GM18505 (cell line): ENCODE results near the gene HARS1.
"Not testable (repeated sequence)": the region's sequence is repeated elsewhere in the genome, so short reads cannot be mapped to it uniquely, and the experiment has no call there.

ENCODE experiments used
- ATAC-seq: cut with Tn5 transposase; IDR thresholded peaks from one replicate; pipeline ENCODE4 v1.9.1; 2021; ENCODE audit not compliant: unreplicated experiment
- POLR2A ChIP-seq: IDR thresholded peaks from 4 replicates; pipeline ENCODE4 v1.6.1; 2011; ENCODE audit warnings: borderline replicate concordance; ENCODE audit not compliant: insufficient read depth, insufficient read length; ENCODE audit errors: extremely low read depth

HARS1 gene

GRCh38 chr5:140690941-140691924 lies at the start of gene HARS1, which contains the start of gene HARS2:
TSS of gene HARS1 (minus strand) at chr5:140691370. CDS start at chr5:140691304, 66 bp downstream.
TSS of gene HARS2 (plus strand) at chr5:140691455. CDS start at chr5:140691649, 194 bp downstream.
- ATAC-seq = peak; percentile 97
- TF ChIP-seq POLR2A = peak; percentile 95

- no peak for TF ChIP-seq POLR2A
- ATAC-seq = no peak
These were observed 46.3 kb upstream of the HARS1 start for GRCh38 chr5:140737486-140737885.

GRCh38 chr5:140734354-140734753 lies 43.2 kb upstream of the HARS1 start:
- no peak for ATAC-seq
- TF ChIP-seq POLR2A = no peak

GRCh38 chr5:140733098-140733497 lies 41.9 kb upstream of the HARS1 start:
- no peak for ATAC-seq
- TF ChIP-seq POLR2A = no peak

- peak; percentile 92 for ATAC-seq
- TF ChIP-seq POLR2A = no peak
These were observed 34.8 kb upstream of the HARS1 start for GRCh38 chr5:140725799-140726471.

- not testable (repeated sequence) for ATAC-seq
These were observed 30.2 kb upstream of the HARS1 start for GRCh38 chr5:140721395-140721794.

GRCh38 chr5:140720738-140721137 lies 29.6 kb upstream of the HARS1 start:
- not testable (repeated sequence) for ATAC-seq

- ATAC-seq = no peak
- no peak for TF ChIP-seq POLR2A
These were observed 27.1 kb upstream of the HARS1 start for GRCh38 chr5:140718266-140718592.

- ATAC-seq = not testable (repeated sequence)
These were observed 25.1 kb upstream of the HARS1 start for GRCh38 chr5:140716238-140716637.

GRCh38 chr5:140713562-140714094 lies 22.5 kb upstream of the HARS1 start:
- ATAC-seq = no peak
- no peak for TF ChIP-seq POLR2A

GRCh38 chr5:140711794-140712193 lies 20.6 kb upstream of the HARS1 start:
- no peak for TF ChIP-seq POLR2A
- ATAC-seq = no peak

- peak; percentile 85 for ATAC-seq
These were observed 19.9 kb upstream of the HARS1 start for GRCh38 chr5:140710899-140711552.

GRCh38 chr5:140708787-140709186 lies 17.6 kb upstream of the HARS1 start:
- ATAC-seq = not testable (repeated sequence)

More at GRCh38 chr5:140710899-140711552, 19.9 kb upstream of the HARS1 start:
- peak; percentile 50 for TF ChIP-seq POLR2A
